GM19395 (cell line): Measurements from ENCODE around the gene MSANTD2.

ENCODE experiments used
- ATAC-seq: cut with Tn5 transposase; IDR thresholded peaks from one replicate; pipeline ENCODE4 v1.9.1; 2021; ENCODE audit warnings: mild to moderate bottlenecking, moderate library complexity; ENCODE audit not compliant: unreplicated experiment

The MSANTD2 gene

DNA sequence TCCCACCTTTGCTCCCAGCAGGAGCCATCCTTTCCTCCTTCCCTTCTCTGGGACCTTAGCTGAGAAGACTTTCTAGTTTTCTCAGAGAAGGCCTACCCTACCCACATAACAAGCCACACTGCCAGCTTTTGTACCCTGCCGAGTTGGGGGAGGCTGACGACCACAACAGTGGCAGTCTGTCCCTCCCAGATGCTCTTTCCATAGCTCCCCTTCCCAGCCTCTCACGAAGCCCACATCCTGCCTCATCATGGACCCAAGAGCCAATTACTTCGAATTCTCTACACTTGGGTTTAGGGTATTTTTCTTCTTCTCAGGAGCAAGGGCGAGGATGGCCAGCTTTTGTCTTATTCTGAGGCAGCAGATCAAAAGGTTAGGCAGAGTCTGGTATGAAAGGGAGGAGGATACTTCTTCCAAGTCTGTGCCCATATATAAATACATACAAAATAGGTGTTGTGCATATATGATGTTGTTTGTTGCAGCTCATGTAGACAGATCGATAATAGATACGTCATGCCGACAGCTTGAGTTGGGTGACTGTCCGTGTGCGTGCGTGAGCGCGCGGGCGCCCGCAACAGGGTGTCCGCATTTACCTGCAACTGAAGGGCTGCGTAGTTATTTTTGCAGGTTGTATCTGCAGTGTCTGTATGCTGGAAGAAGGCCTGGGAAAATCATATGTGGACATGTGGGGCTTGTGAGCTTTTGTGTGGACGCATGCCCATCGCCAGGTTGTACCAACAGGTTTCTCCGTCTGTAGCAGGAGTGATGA is 61.3 kb downstream of the MSANTD2 start:
- ATAC-seq: no peak

GRCh38 chr11:124737638-124738305 is 62.4 kb downstream of the MSANTD2 start:
- no peak for ATAC-seq

DNA sequence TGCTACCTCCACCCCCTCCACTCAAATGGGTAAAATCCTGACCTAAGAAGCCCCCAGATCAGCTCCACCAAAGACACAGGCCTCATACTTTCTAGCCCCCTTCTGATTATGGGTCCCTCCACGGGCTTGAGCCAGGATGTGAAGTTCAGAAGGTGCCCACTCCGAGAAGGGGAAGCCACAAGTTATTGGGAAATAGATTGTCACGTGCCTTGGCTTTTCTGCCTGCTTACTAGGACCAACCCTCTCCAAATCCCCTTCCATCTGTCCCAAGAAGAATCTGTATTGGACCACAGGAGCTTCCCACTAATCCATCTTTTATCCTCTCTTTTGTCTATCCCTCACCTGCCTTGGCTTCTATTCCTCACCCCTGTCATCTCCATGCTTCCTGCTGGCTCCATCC is 63.5 kb downstream of the MSANTD2 start:
- no peak for ATAC-seq

- no peak for ATAC-seq
Measured at GRCh38 chr11:124732230-124732629, 68.0 kb downstream of the MSANTD2 start.

DNA sequence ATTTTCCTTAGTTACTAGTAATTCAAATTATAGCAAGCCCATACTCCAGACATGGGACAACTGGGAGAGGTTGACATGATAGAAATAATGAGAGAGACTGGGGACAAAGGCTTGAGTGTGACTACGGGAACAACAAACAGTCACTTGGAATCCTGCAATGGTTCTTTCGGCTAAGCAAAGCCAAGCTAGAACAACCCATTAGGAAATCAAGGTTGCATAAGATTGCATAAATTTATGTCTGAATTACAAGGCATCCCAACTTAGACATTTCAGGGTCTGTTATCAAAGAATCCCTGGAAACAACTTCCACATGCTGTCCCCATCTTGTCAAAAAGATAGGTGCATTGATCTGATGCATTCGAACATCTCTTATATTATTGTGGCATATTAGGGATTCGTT is 70.6 kb downstream of the MSANTD2 start:
- no peak for ATAC-seq

GRCh38 chr11:124728134-124728533 is 72.1 kb downstream of the MSANTD2 start:
- no peak for ATAC-seq

DNA sequence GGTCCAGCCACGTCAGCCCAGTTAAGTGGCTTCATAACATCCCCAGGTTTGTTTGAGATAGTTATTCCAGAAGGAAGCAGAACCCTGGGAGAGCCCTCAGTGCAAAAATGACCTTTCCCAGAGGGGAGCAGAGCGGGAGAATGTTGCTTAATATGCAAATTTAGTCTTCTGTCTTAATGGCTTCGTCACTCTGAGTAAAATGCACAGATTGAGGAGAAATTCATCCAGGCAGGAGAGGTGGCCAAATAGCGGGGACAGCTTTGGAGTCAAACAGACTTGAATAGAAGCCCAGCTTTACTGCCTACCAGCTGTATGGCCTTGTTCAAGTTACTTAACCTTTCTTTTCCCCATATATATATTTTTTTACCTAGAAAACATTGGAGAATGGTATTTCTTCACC is 72.7 kb downstream of the MSANTD2 start:
- ATAC-seq: no peak

DNA sequence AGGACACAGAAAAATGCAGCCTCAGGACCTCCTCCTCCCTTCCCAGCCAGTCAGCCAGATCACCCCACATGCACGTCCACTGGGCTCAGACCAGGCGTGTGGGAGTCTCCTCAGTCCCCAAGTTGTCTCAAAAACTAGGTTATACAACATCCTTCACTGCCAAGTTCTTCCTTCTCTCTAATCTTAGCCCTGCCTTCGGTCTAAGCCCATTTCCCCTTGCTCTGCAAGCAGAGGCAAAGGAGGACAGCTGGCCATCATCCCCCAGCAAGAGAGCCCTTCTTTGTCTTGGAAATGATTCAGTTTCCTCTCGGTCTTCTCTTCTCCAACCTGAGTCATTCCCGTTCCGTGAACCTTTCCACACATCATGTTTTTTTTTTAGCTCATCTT is 74.5 kb downstream of the MSANTD2 start:
- peak; percentile 13 for ATAC-seq

DNA sequence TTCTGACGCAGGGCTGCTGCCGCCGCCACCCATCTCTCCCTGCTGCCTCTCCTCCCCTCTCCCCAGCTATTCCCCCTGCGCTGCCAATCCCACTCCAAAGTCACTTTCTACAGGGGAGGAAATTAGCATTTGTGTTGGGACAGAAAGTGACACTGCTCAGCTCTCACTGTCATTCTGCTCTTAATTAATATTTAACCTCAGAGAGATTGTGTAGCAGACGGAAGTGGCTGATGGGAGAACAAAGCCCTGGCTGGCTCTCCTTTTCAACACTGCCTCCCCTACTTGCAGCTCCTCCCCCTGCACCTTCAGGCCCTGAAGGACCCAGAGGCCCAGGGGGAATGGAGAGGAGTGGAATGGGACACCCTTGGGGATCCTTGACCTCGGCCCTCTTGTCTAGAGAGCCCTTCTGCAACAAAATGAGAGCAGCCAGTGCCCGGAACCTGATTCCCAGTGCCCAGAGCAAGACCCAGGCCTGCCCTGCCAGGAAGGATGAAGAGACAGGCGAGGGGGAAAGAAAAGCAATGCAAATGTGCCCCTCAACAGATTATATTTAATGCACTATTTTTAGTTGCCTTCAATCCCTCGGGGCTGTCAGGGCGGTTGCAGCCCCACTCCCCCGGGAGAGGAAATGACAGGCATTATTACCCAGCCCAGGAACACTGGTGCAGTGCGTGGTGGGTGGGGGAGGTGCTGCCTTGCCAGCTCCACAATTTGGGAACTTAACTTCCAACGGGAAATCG is 75.1 kb downstream of the MSANTD2 start:
- ATAC-seq: peak; percentile 97

DNA sequence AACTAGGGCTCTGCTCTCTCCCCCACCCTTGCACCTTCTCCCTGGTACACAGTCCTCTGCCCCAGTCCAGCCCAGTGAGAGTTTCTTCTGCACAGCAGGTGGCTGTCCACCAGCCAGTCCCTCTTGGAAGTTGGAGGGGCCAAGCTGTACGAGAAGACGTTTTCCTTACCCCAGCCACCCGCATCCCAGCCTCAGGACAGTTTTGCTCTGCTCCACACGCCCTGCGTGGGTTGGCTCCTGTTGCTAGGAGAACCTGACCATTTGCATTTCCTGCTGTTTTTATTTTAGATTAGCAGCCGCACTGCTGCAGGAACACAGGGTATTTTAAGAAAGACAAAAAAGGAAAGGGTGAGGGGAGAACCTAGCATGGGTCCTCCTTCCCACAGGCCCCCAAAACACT is 78.0 kb downstream of the MSANTD2 start:
- no peak for ATAC-seq

GRCh38 chr11:124719534-124719933 is 80.7 kb downstream of the MSANTD2 start:
- no peak for ATAC-seq

GRCh38 chr11:124718801-124719200 is 81.4 kb downstream of the MSANTD2 start:
- ATAC-seq: no peak

DNA sequence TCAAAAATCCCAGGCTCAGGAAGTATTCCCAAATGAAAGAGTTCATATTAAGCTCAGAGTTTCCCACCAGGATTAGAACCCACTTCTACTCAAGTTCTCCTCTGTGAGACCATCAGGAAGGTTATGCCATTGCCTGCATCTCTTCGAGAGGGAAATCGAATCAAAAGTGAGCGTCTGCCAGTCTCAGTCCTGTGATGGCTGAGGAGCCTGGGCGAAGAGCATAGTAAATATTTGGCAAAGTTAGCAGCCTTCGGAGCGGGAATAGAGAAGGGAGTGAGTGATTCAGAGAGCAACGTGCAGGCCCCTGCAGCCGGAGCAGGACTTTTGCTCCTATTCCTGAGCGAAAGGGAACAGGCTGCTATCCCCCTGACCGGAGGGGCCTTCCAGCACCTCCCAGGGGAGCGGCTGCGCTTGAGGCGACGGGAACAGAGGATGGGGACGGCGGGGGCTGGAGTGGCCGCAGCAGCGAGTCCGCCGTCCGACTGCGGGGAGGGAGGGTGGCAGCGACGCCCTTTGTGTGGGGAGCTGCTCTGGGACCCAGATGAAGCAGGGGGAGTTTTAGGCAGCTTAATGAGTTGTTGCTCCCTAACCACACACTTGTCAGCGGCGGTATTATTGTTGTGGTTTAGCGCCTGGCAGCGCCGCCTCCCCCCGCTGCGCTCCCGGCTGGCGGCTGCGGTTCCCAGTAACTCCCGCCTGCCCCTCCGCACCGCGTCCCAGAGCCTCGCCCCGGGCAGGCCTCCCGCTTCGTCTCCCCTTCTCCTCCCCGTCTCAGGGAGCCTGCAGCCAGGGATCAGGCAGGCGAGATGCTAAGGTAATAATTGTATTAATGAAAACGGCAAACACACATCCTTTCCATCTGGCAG is 82.2 kb downstream of the MSANTD2 start:
- peak; percentile 57 for ATAC-seq

GRCh38 chr11:124717421-124717785 is 82.8 kb downstream of the MSANTD2 start:
- ATAC-seq: peak; percentile 70

GRCh38 chr11:124716591-124716990 is 83.6 kb downstream of the MSANTD2 start:
- no peak for ATAC-seq
